ENCODE data around the gene GALNT16.

DNA sequence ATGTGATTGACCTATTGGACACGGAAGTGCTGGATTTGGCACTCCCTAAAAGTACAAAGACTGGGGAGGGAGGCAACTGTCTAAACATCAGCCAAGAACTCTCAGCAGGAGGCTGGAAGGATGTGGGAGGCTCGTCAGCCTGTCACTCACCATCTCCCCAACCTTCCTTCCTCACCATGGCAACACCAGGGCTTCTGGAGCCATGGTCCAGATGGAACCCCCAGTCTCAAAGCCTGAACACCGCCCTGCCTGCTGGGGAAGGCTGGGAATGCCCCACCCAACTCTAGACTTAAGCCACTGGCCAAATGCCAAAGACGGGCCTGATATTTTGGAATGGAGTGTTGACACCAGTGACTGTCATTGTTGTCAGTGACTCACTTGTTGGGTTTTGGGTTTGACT, 55.3 kb downstream of the GALNT16 start:
- TF ChIP-seq, protein P1, sequence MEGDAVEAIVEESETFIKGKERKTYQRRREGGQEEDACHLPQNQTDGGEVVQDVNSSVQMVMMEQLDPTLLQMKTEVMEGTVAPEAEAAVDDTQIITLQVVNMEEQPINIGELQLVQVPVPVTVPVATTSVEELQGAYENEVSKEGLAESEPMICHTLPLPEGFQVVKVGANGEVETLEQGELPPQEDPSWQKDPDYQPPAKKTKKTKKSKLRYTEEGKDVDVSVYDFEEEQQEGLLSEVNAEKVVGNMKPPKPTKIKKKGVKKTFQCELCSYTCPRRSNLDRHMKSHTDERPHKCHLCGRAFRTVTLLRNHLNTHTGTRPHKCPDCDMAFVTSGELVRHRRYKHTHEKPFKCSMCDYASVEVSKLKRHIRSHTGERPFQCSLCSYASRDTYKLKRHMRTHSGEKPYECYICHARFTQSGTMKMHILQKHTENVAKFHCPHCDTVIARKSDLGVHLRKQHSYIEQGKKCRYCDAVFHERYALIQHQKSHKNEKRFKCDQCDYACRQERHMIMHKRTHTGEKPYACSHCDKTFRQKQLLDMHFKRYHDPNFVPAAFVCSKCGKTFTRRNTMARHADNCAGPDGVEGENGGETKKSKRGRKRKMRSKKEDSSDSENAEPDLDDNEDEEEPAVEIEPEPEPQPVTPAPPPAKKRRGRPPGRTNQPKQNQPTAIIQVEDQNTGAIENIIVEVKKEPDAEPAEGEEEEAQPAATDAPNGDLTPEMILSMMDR (IDR thresholded peaks at IDR 0.05; ENCODE audit: insufficient read depth, low read depth, low read length): no peak
- no peak for TF ChIP-seq EZH2 (IDR thresholded peaks at IDR 0.05; ENCODE audit: insufficient read depth, low read length)

Data from astrocyte (in vitro differentiated cells and primary cell).